Osteocyte (in vitro differentiated cells): Measurements from ENCODE around the gene PAQR7. TPM values are rescaled to one million over a fixed set of nuclear protein-coding genes. Genes with fewer than 3 reads are reported as not detected.

Experiments
- DNase-seq: peaks from one replicate; pipeline ENCODE4 v3.0.0; 2021; ENCODE audit warnings: mixed read lengths; ENCODE audit not compliant: unreplicated experiment; ENCODE audit errors: extremely low spot score
- H3K27ac Mint-ChIP-seq: one replicate; pipeline ENCODE4 v1.8.0; 2021; ENCODE audit warnings: mild to moderate bottlenecking, mixed read lengths; ENCODE audit not compliant: unreplicated experiment
- H3K27me3 Mint-ChIP-seq: one replicate; pipeline ENCODE4 v1.8.0; 2021; ENCODE audit warnings: mixed read lengths; ENCODE audit not compliant: unreplicated experiment
- H3K36me3 Mint-ChIP-seq: one replicate; pipeline ENCODE4 v1.8.0; 2021; ENCODE audit warnings: mixed read lengths; ENCODE audit not compliant: unreplicated experiment
- H3K4me1 Mint-ChIP-seq: one replicate; pipeline ENCODE4 v1.8.0; 2021; ENCODE audit warnings: mixed read lengths; ENCODE audit not compliant: unreplicated experiment
- H3K4me3 Mint-ChIP-seq: one replicate; pipeline ENCODE4 v1.8.0; 2021; ENCODE audit warnings: mild to moderate bottlenecking, moderate library complexity, mixed read lengths; ENCODE audit not compliant: unreplicated experiment
- H3K9me3 Mint-ChIP-seq: one replicate; pipeline ENCODE4 v1.8.0; 2021; ENCODE audit warnings: mixed read lengths; ENCODE audit not compliant: unreplicated experiment
- CTCF ChIP-seq: fragments of 200-600 bp; sonication (generic); IDR thresholded peaks from 2 replicates; pipeline ENCODE4 v1.5.0; 2021; ENCODE audit warnings: antibody characterized with exemption, mild to moderate bottlenecking, moderate library complexity
- total RNA-seq: library from RNA; stranded (reverse); gene quantifications from 2 replicates; pipeline ENCODE4 v1.2.1, GENCODE V29; 2021

The PAQR7 gene
- total RNA-seq, 1 donor from 2014 or later: 11.0 TPM

- H3K4me1 Mint-ChIP-seq: peaks cover 30% of the 10 kb centered on the region
- no peaks in the 10 kb centered on the region for H3K9me3 Mint-ChIP-seq
- H3K36me3 Mint-ChIP-seq: peaks cover 5% of the 10 kb centered on the region
- no peaks in the 10 kb centered on the region for H3K27me3 Mint-ChIP-seq
- peak; percentile 40 for TF ChIP-seq CTCF
- DNase-seq: no peak
- peak overlapping the region; percentile 78 for H3K27ac Mint-ChIP-seq
- H3K4me3 Mint-ChIP-seq: no peak overlapping the region
Observed at GRCh38 chr1:25837262-25837875, 38.1 kb downstream of the PAQR7 start.

- DNase-seq: no peak
- Mint-ChIP-seq H3K36me3 (peaks cover 10% of the 10 kb centered on the region), H3K4me3 (no peak overlapping the region), H3K27me3 (no peaks in the 10 kb centered on the region), H3K9me3 (no peaks in the 10 kb centered on the region), H3K27ac (peak overlapping the region; percentile 78), H3K4me1 (peaks cover 30% of the 10 kb centered on the region)
- TF ChIP-seq CTCF: no peak
Observed at GRCh38 chr1:25836695-25837094, 38.8 kb downstream of the PAQR7 start.

- H3K27me3 Mint-ChIP-seq: no peaks in the 10 kb centered on the region
- TF ChIP-seq CTCF: no peak
Observed at GRCh38 chr1:25834894-25835293, 40.6 kb downstream of the PAQR7 start.

GRCh38 chr1:25833158-25833557 is 42.4 kb downstream of the PAQR7 start:
- Mint-ChIP-seq H3K27me3 (no peaks in the 10 kb centered on the region), H3K4me3 (no peak overlapping the region), H3K4me1 (peaks cover 30% of the 10 kb centered on the region), H3K9me3 (no peaks in the 10 kb centered on the region), H3K36me3 (peaks cover 37% of the 10 kb centered on the region), H3K27ac (no peak overlapping the region)
- TF ChIP-seq CTCF: no peak
- DNase-seq: peak; percentile 5

More at GRCh38 chr1:25834894-25835293, 40.6 kb downstream of the PAQR7 start:
- H3K4me1 Mint-ChIP-seq: peaks cover 30% of the 10 kb centered on the region
- no peak for DNase-seq
- peaks cover 25% of the 10 kb centered on the region for H3K36me3 Mint-ChIP-seq
- peak overlapping the region; percentile 24 for H3K27ac Mint-ChIP-seq
- no peak overlapping the region for H3K4me3 Mint-ChIP-seq
- no peaks in the 10 kb centered on the region for H3K9me3 Mint-ChIP-seq

- Mint-ChIP-seq H3K4me1 (peaks cover 30% of the 10 kb centered on the region), H3K36me3 (peaks cover 41% of the 10 kb centered on the region), H3K4me3 (no peak overlapping the region), H3K27ac (no peak overlapping the region), H3K9me3 (no peaks in the 10 kb centered on the region), H3K27me3 (no peaks in the 10 kb centered on the region)
- no peak for TF ChIP-seq CTCF
- DNase-seq: peak; percentile 36
Observed at GRCh38 chr1:25832336-25833037, 43.0 kb downstream of the PAQR7 start.
